Stimulated activated CD8-positive, alpha-beta memory T cell treated with anti-CD3 and anti-CD28 coated beads, Interleukin-2, amount 100 ng/mL, for 48 hours (primary cell): ENCODE data around the gene GRAMD1B.
"Not testable (repeated sequence)": the region's sequence is repeated elsewhere in the genome, so short reads cannot be mapped to it uniquely, and the experiment has no call there.

Source experiments
- DNase-seq, 2 donors: peaks; one replicate each; pipeline ENCODE4 v3.0.0-alpha.2; 2020; ENCODE audit warnings: low read depth in 2 of 2

The GRAMD1B gene

DNA sequence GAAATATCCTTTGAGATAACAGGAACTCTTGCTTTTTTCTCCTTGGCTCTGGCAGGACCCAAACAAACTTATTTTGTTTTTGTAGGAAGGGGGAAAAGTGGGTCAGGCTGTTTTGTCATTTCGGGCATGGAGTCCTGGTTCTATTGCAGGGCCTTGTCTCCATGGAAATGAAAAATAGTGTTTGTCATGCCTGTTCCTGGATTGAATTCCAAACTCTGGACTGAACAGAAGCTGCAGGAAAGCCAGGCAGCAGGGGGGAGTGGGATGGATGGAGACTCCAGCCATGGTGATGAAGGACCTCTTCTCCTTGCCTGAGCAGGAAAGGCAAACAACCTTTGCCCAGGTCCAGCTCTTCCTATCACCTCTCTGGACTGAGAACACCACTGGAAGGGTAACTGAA is 137.4 kb downstream of the GRAMD1B start:
- no peak for DNase-seq

- no peak for DNase-seq
Measured at GRCh38 chr11:123568367-123568870, 138.3 kb downstream of the GRAMD1B start.

DNA sequence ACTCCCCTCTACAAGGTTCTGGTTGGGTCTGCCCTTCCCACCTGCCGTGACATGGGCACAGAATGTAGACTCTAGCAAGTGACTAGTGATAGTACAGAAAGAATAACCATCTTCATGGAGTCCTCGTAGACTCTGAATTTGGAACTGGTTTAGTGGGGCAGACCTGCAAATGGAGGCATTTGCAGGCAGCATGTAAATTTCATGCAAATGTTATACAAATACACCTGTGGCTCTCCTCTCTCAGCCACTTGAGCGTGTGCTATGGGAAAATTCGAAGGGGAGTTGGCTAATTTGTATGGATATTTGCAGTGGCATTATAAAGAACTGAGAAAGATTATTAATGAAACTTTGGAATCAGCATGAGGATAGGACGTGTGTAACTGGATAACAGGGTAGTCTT is 139.3 kb downstream of the GRAMD1B start:
- no peak for DNase-seq

- DNase-seq = no peak
Measured at GRCh38 chr11:123570939-123571580, 141.0 kb downstream of the GRAMD1B start.

GRCh38 chr11:123572791-123573190 is 142.7 kb downstream of the GRAMD1B start:
- not testable (repeated sequence) for DNase-seq

- DNase-seq = no peak
Measured at GRCh38 chr11:123573286-123573685, 143.2 kb downstream of the GRAMD1B start.

DNA sequence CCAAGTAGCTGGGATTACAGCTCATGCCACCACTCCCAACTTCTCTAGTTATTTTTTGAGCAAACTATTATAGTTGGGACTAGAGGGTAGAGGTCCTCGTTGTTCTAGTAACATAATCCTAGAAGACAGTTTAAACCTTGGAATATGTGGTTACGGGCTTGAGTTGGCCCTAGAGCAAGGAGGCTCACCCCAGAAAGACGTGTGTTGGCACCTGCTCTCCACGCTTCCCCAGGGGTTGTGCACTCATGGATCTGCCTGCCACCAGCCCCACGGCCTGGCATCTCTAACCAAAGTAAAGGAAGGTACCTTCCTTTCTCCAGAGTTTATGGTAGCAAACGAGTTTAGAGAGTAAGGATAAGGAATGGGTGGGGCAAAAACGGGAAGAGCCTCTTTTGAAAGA is 145.4 kb downstream of the GRAMD1B start:
- no peak for DNase-seq

- no peak for DNase-seq
Measured at GRCh38 chr11:123576082-123576481, 146.0 kb downstream of the GRAMD1B start.

GRCh38 chr11:123576501-123576900 is 146.4 kb downstream of the GRAMD1B start:
- no peak for DNase-seq

DNA sequence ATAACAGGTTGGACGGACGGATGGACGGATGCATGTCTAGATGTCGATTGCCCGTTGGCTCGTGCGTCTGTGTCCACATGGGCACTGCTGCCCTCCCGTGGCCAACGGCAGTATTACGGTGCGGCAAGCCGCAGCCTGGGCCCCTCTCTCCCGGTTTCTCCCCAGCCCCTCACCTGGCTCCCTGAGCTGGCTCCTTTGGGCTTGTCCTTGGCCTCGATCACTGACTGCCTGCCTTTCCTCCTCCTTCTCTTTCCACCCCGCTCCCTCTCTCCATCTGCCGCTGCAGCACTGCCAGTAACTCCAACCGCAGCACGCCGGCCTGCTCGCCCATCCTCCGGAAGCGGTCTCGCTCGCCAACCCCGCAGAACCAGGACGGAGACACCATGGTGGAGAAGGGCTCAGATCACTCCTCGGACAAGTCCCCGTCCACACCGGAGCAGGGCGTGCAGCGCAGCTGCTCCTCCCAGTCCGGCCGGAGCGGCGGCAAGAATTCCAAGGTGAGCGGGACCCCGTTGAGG is 147.1 kb downstream of the GRAMD1B start:
- DNase-seq = peak; percentile 40 to 70

DNA sequence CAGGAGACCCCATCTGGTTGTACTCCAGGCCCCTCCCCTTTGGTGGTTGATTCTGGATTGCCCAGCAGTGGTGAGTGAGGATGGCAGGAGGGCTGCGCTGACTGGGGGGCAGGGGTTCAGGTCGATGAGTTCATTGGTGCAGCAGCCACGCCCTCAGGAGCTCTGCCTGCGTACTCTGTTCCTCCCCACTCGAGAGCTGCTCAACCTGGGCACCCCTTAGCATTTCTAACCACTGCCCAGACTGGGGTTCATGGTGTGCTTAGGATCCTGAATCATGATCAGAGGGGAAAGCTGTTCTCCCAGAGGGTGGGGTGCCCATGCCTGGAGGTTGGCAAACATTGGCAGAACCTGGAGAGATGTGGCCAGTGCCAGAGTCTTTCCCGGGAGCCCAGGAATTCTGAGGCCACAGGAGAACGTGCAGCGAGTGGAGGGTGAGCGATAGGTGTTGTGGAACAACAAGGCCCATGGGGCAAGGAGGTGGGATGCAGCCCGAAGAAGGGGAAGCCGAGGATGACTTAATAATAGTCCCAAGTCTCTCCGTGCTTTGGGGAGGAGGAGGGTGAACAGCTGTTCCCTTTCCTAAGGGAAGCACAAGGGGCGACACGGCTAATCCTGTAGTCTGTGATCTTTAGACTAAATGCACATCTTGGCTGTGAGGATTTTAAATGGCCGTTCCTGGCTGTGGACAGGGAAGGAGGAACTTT is 148.9 kb downstream of the GRAMD1B start:
- DNase-seq = no peak

- DNase-seq = no peak
Measured at GRCh38 chr11:123579482-123579812, 149.4 kb downstream of the GRAMD1B start.

DNA sequence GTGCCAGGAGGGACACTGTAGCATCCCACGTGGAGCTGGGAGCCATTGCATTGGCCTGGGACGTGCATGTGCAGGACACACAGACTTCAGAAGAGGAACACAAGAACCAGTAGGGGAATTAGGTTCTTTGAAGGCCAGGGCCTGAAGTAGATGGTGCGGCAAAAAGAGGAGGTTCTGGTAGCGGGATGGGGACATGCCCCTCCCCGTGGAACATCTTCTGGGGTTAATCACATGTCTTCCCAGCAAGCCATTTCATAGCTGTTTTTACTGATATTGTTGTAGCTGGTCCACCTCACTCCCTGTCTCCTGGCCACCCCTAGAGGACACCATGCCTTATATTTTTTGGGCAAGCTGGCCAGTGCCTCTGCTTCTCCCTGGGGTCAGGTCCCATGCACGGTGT is 150.1 kb downstream of the GRAMD1B start:
- no peak for DNase-seq

DNA sequence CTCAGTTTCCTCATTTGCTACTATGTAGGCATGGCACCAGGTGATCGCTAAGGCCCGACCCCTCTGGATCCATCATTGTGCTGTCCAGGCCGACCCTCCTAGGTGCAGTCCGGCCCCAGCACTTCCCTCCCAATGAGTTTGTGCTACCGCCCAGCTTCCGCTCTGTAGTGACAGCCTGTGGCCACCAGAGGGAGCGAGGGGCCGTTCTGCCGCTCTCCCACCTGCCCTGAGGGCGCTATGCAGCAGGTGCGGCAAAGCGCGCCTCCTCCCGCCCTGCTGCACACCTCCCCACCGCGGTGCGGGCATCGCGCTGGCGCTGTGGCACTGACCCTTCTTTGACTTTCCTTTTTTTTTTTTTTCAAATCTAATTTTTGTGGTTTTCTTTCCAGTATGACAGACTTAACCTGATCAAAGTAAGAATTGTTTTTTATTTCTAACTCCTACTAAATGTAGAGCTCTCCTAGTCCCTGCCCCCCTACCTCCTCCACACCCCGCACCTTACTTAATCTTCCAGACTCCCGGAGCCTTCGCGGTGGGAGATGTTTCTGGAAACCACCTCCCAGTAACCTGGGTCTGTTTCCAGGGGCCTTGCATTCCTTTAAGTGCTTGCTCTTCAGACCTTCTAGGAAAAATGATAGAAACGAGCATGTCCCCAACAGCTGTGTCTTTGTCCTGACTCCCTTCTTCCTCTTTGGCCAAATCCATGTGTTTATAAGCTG is 150.6 kb downstream of the GRAMD1B start:
- peak; percentile 52 to 58 for DNase-seq

DNA sequence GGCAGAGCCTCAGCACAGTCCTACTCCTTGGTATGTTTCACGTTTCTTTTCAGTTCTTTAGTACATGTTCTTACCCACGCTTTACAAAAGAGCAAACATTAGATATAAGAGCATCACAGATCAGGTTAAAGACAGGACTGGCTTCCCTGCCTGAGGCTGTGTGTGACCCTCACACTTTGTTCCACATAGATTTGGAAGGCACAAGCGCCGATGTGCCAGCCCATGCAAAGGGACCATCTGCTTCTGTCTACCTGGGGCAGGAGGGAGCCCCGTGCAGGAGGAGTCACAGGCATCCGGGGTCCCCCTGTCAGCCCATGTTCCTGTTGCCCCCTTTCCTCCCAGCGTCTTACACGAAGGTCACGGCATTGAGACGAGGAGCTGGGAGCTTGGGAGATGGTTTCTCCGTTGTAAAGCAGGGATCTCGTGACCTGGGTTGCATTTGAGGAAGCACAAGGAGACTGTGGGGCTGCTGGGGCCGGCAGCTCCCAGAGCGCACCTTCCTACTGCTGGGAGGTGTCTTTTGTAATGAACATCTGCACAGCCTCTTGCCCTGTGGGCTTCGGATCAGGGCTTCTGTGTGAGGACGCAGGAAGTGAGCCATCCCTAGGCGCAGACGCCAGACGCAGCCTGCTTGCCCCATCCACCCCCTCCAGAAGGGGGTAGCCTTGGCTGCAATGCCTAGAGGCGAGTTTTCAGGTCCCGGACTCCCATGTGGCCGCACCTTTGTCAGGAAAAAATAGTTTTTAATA is 151.8 kb downstream of the GRAMD1B start:
- DNase-seq = no peak

DNA sequence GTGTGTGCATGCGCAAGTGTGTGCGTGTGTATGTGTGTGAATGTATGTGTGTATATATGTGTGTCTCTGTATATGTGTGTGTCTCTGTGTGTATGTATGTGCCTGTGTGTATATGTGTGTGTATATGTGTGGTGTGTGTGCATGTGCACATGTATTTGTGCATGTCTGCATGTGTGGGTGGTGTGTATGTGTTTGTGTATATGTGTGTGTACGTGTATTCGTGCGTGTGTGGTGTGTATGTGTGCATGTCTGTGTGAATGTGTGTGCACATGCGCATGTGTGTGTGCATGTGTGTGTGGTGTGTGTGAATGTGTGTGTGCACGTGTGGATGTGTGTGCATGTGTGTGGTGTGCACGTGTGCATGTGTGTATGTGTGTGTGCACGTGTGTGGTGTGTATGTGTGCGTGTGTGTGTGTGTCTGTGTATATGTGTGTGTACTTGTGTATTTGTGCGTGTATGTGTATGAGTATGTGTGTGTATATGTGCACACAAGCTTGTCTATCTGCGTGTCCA is 153.0 kb downstream of the GRAMD1B start:
- DNase-seq = no peak

- no peak for DNase-seq
Measured at GRCh38 chr11:123584186-123584585, 154.1 kb downstream of the GRAMD1B start.

DNA sequence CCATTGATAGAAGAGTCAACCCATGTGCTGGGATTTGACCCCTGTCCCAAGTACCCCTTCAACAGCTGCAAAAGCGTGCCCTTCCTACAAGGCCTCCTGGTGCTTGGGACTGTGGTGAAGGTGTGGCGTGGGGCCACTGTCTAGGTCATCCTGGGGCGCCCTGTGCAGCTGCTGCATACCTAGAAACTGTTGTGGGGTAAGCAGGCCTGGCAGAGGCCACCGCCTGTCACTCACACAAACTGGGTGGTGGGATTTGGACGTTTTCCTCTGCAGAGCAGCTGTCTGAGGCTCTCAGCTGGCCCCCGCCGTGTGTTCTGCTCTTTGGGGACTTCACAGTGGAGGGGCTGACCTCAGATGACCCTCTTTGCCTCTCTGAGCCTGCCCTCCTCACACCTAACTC is 154.7 kb downstream of the GRAMD1B start:
- DNase-seq = no peak

DNA sequence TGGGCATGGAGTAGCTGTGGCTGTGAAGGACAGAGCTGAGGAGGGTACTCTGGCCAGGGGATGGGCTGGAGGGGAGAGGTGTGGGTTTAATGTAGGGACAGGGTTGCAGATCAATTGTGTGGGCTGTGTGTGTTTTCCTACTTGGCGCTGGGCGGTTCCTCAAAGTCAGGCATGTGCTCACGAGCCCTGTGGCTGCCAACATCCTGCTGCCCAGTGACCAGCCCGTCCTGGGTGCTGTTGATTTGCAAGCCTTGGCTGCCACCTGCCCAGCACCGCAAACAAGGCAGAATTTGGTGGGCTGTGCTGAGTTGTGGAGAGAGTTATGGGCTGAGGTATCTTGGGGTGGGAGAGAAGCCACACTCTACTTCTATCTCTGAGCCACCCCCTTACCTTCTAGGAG is 155.1 kb downstream of the GRAMD1B start:
- no peak for DNase-seq

GRCh38 chr11:123585706-123586105 is 155.6 kb downstream of the GRAMD1B start:
- no peak for DNase-seq

DNA sequence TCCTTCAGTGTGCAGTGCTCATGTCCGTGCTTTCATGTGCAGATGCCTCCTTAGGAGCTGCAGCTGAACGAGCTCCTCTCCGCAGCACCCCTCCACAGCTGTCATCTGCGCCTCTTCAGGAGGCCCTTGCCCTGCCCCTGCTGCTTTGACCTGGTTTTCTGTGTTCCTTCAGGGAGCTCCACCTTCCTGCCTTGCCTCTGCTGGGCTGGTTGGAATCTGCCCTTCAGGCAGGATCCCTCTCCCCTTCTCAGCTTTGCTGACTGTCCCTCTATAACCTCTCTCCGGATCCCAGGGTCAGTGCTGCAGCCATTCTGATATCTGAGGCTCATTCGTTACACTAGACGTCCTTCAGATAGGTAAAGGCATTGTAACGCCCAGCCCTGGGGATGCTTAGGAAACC is 156.5 kb downstream of the GRAMD1B start:
- no peak for DNase-seq

- DNase-seq = no peak
Measured at GRCh38 chr11:123587044-123587443, 157.0 kb downstream of the GRAMD1B start.
